ENCODE results near the gene HMGXB4. TPM values are rescaled to one million over a fixed set of nuclear protein-coding genes. Genes with fewer than 3 reads are reported as not detected.

The HMGXB4 gene
- total and polyA plus RNA-seq, 2 of the 13 experiments (the other 11 are each of a cell fraction or from before 2014, with no cell fraction given) = 13.9 to 16.3 TPM

GRCh38 chr22:35335936-35336781 lies 78.9 kb downstream of the HMGXB4 start:
- in situ Hi-C loops (cut with HindIII; ENCODE audit: extremely low pct_ligation_motif_present, low pct_unique_long_range_greater_than_20kb) = no loop called here
- H3K27ac ChIP-seq (ENCODE audit: extremely low read length, insufficient read depth, low read length) = no peak overlapping the region
- TF ChIP-seq ZNF644 (CRISPR knock-in tag; IDR thresholded peaks at IDR 0.05; ENCODE audit: low read depth) (no peak), CBX1 (IDR thresholded peaks at IDR 0.05; ENCODE audit: low read depth) (no peak), TMF1 (CRISPR knock-in tag; IDR thresholded peaks at IDR 0.05; ENCODE audit: low read depth) (no peak), CREB1 (IDR thresholded peaks at IDR 0.05) (no peak), CREB1 (CRISPR knock-in tag; IDR thresholded peaks at IDR 0.05) (no peak), ZNF383 (CRISPR knock-in tag; IDR thresholded peaks at IDR 0.05; ENCODE audit: borderline replicate concordance) (no peak), ZNF251 (CRISPR knock-in tag; IDR thresholded peaks at IDR 0.05) (no peak), HOXA7 (CRISPR knock-in tag; IDR thresholded peaks at IDR 0.05) (no peak), ZNF790 (CRISPR knock-in tag; IDR thresholded peaks at IDR 0.05; ENCODE audit: borderline replicate concordance) (no peak), ZBTB39 (CRISPR knock-in tag; IDR thresholded peaks at IDR 0.05) (no peak), PHF5A (CRISPR knock-in tag; IDR thresholded peaks at IDR 0.05; ENCODE audit: low read depth, unreplicated experiment) (no peak), TCF7 (IDR thresholded peaks at IDR 0.05; ENCODE audit: low read depth) (no peak), ETV5 (CRISPR knock-in tag; IDR thresholded peaks at IDR 0.05; ENCODE audit: borderline replicate concordance) (no peak), ZNF614 (CRISPR knock-in tag; IDR thresholded peaks at IDR 0.05; ENCODE audit: borderline replicate concordance) (no peak), RELA (CRISPR knock-in tag; IDR thresholded peaks at IDR 0.05) (no peak), IRX3 (CRISPR knock-in tag; IDR thresholded peaks at IDR 0.05; ENCODE audit: borderline replicate concordance, low read depth) (no peak)
- TF ChIP-seq, protein P1, sequence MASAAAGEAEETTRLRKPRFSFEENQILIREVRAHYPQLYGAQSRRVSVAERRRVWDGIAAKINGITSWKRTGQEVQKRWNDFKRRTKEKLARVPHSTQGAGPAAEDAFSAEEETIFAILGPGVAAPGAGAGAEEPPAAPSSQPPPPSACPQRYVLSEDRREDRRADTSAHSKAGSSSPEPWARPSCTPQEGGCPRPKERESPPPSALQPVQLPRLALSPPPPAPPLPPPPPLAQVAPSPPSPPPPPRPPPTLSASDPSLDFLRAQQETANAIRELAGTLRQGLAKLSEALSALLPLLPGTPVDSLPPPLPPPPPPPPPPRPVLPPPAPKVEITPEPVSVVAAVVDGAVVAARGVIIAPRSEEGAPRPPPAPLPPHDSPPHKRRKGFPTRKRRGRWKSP (CRISPR knock-in tag; IDR thresholded peaks at IDR 0.05) = no peak
- no peak for FAIRE-seq
- CTCF ChIA-PET (ENCODE audit: low intra/inter-chr PET ratio, low total read pairs) = no interaction called here
- BruUV-seq (replicated peaks) = no TSS peak
- no peak overlapping the region for H3K4me3 ChIP-seq (replicated peaks in 1 of 3; ENCODE audit: insufficient read depth in 1 of 3, low read depth in 2 of 3, low read length in 3 of 3)
- no peak overlapping the region for H3K9ac ChIP-seq (ENCODE audit: insufficient read depth, low read depth, low read length)
- H2AFZ ChIP-seq (ENCODE audit: low read length) = no peak overlapping the region
- H3K79me2 ChIP-seq (ENCODE audit: insufficient read depth, low read length) = no peaks in the 10 kb centered on the region
- WGBS (ENCODE audit: low lambda C conversion rate) = 89% methylated on average over 9 of the region's 12 CpGs
- intact Hi-C loops (cut with micrococcal nuclease; ENCODE audit: unreplicated experiment) = no loop called here
- H3K4me1 ChIP-seq (ENCODE audit: insufficient read depth, low read length) = peaks cover 11% of the 10 kb centered on the region; the same call in 1 of the 2 replicates
- H4K20me1 ChIP-seq (ENCODE audit: insufficient read depth, low read length) = no peaks in the 10 kb centered on the region
- H3K9me3 ChIP-seq (ENCODE audit: low read length) = no peaks in the 10 kb centered on the region
- no peaks in the 10 kb centered on the region for H3K27me3 ChIP-seq (ENCODE audit: control insufficient read depth in 1 of 2, insufficient read depth in 2 of 2, low read length in 2 of 2)
- POLR2A ChIA-PET = no interaction called here
- ATAC-seq = no peak
- DNase-seq (ENCODE audit: low spot score) = no peak
- H3K4me2 ChIP-seq (ENCODE audit: low read depth, low read length) = no peak overlapping the region
- H3K36me3 ChIP-seq (replicated peaks in 1 of 2; ENCODE audit: control insufficient read depth in 1 of 2, insufficient read depth in 2 of 2, low read length in 2 of 2) = peaks cover 37 to 76% of the 10 kb centered on the region in 2 experiments

Measured in HepG2 (cell line).